BJ (cell line): ENCODE measurements around the gene TRIB2. TPM values are rescaled to one million over a fixed set of nuclear protein-coding genes. Genes with fewer than 3 reads are reported as not detected.

Experiments used
- CTCF ChIA-PET: fragments of 350-600 bp; formaldehyde crosslinking; extraction: SDS; loops from one replicate; lab custom pipeline; 2021; ENCODE audit warnings: antibody characterized with exemption, inconsistent platforms; lab: Yijun Ruan, JAX
- POLR2A ChIA-PET: fragments of 300-600 bp; sonication (Branson Sonifier 250); formaldehyde crosslinking; extraction: SDS; loops from one replicate; lab custom pipeline; 2021; ENCODE audit warnings: antibody characterized with exemption; lab: Charles Lee
- DNase-seq: peaks from one replicate; pipeline ENCODE4 v3.0.0-alpha.2; 2011; ENCODE audit warnings: low read depth
- H3K27me3 ChIP-seq: 2 replicates; pipeline ENCODE4 v1.6.0; 2011; ENCODE audit warnings: low read length; ENCODE audit not compliant: control insufficient read depth, insufficient read depth
- H3K36me3 ChIP-seq: 2 replicates; pipeline ENCODE4 v1.5.1; 2011; ENCODE audit warnings: low read length; ENCODE audit not compliant: control insufficient read depth, insufficient read depth
- H3K4me3 ChIP-seq: 2 replicates; pipeline ENCODE4 v1.5.1; 2011; ENCODE audit warnings: low read depth, mild to moderate bottlenecking, control low read depth, low read length
- polyA plus RNA-seq: library from polyadenylated mRNA; depleted of rRNA; stranded (reverse); fragments of >200 nt; gene quantifications from 2 replicates; pipeline ENCODE4 v1.2.3, GENCODE V29; 2011
- TF ChIP-seq, protein P1 (sequence below): IDR thresholded peaks from 2 replicates; pipeline ENCODE4 v1.5.1; 2011; ENCODE audit warnings: low read depth, mild to moderate bottlenecking, control low read depth, inconsistent platforms, low read length, moderate library complexity; ENCODE audit not compliant: insufficient read depth

Gene TRIB2
- polyA plus RNA-seq, 1 experiment = 11.0 TPM

DNA sequence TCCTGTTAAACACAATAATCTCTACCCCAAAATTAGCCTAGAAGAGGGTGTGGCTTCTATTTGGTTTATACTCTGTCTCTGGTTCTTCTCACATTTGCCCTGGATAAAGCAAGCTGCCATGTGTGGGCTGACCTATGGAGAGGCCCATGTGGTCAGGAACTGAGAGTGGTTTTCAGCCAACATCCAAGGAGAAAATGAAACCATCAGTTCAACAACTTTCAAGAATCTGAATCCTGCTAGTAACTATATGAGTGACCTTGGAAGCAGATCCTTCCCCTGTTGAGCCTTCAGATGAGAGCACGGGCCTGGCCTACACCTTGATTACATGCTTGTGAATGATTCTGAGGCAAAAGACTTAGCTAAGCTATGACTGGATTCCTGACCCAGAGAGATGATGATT, 11.5 kb upstream of the TRIB2 start:
- TF ChIP-seq, protein P1, sequence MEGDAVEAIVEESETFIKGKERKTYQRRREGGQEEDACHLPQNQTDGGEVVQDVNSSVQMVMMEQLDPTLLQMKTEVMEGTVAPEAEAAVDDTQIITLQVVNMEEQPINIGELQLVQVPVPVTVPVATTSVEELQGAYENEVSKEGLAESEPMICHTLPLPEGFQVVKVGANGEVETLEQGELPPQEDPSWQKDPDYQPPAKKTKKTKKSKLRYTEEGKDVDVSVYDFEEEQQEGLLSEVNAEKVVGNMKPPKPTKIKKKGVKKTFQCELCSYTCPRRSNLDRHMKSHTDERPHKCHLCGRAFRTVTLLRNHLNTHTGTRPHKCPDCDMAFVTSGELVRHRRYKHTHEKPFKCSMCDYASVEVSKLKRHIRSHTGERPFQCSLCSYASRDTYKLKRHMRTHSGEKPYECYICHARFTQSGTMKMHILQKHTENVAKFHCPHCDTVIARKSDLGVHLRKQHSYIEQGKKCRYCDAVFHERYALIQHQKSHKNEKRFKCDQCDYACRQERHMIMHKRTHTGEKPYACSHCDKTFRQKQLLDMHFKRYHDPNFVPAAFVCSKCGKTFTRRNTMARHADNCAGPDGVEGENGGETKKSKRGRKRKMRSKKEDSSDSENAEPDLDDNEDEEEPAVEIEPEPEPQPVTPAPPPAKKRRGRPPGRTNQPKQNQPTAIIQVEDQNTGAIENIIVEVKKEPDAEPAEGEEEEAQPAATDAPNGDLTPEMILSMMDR = no peak
- no peaks in the 10 kb centered on the region for H3K27me3 ChIP-seq
- H3K36me3 ChIP-seq = no peaks in the 10 kb centered on the region
- H3K4me3 ChIP-seq = no peak overlapping the region
- no peak for DNase-seq
- ChIA-PET POLR2A (no interaction called here), CTCF (interaction anchor here (0.8 to 1.2 kb wide), 3 partner anchors 10 to 302 kb away, joined by 3 to 5 read pairs (median 4); no protein-coding TSS in a partner anchor)

DNA sequence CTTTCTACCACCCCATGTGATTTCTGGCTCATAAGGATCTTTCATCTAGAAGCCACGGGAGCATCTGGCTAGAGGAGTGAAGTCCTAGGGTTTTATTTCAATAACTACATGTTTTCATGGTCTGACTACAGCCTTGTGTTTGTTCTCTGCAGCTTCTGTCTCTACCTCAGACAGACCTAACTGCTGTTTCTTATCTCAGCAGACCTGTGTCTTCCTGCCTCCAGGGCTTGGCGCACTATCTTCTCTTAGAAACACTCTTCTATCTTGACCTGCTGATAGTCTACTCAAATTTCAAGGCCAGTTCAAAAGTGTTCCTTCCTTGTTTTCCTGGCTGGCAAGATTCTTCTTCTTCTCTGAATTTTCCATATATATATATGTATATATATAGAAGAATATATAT, 11.0 kb upstream of the TRIB2 start:
- CTCF ChIA-PET = interaction anchor here (0.8 kb wide), 1 partner anchor 268 kb away, joined by 3 read pairs; no protein-coding TSS in a partner anchor
- no peaks in the 10 kb centered on the region for H3K36me3 ChIP-seq

DNA sequence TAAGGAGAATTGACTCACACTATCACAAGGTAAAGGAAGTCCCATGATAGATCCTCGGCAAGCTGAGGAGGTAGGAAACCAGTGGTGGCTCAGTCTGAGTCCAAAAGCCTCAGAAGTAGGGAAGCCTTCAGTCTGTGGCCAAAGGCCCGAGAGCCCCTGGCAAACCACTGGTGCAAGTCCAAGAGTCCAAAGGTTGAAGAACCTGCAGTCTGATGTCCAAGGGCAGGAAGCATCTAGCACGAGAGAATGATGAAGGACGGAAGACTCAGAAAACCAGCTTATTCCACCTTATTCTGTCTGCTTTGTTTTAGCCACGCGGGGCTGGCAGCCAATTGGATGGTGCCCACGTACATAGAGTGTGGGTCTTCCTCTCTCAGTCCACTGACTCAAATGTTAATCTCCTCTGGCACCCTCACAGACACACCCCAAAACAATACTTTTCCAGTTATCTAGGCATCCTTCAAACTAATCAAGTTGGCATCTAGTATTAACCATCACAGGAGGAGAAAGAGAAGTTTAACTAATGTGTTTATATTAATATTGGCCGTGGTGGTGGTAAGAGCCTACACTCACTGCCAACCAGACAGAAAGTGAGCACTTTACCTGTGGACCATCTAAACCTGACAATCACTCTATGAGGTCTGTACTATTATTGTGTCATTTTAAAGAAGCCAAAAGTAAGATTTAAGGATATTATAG, 8.1 kb upstream of the TRIB2 start:
- POLR2A ChIA-PET = no interaction called here
- CTCF ChIA-PET = no interaction called here

More for the DNA sequence above, 11.0 kb upstream of the TRIB2 start:
- DNase-seq = no peak
- TF ChIP-seq, protein P1 = no peak
- H3K27me3 ChIP-seq = no peaks in the 10 kb centered on the region
- H3K4me3 ChIP-seq = no peak overlapping the region
- POLR2A ChIA-PET = no interaction called here

DNA sequence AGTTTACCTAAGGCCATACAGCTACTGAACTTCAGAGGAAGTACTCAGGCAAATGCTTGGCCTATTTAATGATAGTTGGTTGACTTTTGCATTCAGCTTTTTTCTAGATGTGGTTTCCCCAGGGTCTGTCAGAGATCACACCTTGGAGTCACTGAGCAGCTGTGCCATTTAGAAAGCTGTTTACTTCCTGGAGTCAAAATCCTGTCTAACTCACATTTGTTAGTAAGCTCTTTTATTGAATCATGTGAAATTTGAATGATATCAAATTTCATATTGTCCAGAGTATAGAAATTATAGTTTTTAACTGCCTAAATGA, 7.6 kb upstream of the TRIB2 start:
- ChIA-PET CTCF (no interaction called here), POLR2A (no interaction called here)
- TF ChIP-seq, protein P1 = no peak
- no peak for DNase-seq
- Histone ChIP-seq H3K4me3 (no peak overlapping the region), H3K36me3 (no peaks in the 10 kb centered on the region), H3K27me3 (no peaks in the 10 kb centered on the region)

More for the DNA sequence above, 8.1 kb upstream of the TRIB2 start:
- TF ChIP-seq, protein P1 = no peak
- Histone ChIP-seq H3K4me3 (no peak overlapping the region), H3K27me3 (no peaks in the 10 kb centered on the region), H3K36me3 (no peaks in the 10 kb centered on the region)
- DNase-seq = no peak

DNA sequence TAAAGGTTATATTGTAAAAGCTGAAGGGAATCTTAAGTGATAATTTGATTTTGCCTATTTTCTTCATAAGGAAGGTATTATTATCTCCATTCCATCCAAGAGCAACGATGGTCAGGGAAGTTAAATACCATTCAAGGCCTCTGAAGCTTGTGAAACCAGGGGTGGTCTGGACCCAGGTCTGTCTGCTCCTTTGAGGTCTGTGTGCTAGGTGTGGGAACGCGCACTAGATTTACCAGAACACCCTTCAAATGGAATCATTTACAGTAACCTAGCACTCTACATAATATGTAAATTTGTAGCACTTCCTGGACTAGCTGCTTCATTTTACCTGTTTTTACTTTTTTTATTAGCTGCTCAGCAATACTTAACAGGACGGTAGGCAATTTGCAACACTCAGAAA, 6.4 kb upstream of the TRIB2 start:
- TF ChIP-seq, protein P1 = no peak
- POLR2A ChIA-PET = no interaction called here
- DNase-seq = no peak
- CTCF ChIA-PET = no interaction called here
- Histone ChIP-seq H3K4me3 (no peak overlapping the region), H3K36me3 (no peaks in the 10 kb centered on the region), H3K27me3 (no peaks in the 10 kb centered on the region)
